Dedifferentiated amniotic fluid mesenchymal stem cell (primary cell): Measurements from ENCODE around the gene AGPS.
A peak's percentile ranks its signal among the peaks of the same experiment; 100 is the strongest.
"Not testable (repeated sequence)": the region's sequence is repeated elsewhere in the genome, so short reads cannot be mapped to it uniquely, and the experiment has no call there.

Experiments used
- DNase-seq: peaks from one replicate; pipeline ENCODE4 v3.0.0-alpha.2; 2016; ENCODE audit errors: extremely low spot score

AGPS gene

DNA sequence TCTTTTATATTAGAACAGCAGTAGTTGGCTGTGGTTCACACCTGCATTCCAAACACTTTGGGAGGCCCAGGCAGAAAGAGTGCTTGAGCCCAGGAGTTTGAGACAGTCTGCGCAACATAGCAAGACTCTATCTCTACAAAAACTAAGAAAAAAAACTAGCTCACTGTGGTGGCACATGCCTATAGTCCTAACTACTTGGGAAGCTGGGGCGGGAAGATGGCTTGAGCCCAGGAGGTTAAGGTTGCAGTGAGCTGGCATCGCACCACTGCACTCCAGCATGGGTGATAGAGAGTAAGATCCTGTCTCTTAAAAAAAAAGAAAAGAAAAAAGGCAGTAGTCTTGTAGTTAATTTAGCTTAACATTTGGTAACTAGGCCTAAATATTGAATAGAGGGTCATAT is 136.6 kb downstream of the AGPS start:
- DNase-seq = no peak

DNA sequence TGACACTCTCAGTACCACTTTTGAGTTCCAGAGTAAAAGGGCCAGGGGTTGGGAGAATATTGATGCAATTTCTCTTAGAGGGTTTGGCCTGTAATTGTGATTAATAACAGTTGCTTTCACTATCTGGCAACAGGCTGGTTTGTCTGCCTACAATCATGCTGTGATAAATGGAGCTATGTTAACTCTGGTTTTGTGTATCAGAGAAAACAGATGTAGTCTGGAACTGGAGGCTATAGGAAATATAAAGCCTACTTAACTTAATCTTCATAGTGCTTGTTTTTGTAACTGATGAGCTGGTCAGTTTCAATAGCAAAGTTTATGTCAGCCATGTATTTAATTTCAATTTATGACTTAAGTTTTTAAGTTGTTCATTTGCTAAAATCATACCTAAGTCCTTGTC is 138.0 kb downstream of the AGPS start:
- no peak for DNase-seq

DNA sequence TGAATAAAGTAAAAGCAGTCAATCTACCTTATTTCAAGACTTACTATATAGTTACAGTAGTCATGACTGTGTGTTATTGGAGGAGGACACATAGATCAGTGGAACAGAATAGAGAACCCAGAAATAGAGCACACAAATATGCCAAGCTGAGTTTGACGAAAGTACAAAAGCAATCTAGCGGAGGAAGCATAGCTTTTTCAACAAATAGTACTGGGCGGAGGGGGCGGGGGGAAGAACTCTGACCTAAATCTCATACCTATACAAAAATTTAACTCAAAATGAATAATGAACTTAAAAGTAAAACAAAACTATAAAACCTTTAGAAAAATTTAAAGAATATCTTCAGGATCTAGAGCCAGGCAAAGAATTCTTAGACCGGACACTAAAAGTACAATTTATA is 139.1 kb downstream of the AGPS start:
- no peak for DNase-seq

DNA sequence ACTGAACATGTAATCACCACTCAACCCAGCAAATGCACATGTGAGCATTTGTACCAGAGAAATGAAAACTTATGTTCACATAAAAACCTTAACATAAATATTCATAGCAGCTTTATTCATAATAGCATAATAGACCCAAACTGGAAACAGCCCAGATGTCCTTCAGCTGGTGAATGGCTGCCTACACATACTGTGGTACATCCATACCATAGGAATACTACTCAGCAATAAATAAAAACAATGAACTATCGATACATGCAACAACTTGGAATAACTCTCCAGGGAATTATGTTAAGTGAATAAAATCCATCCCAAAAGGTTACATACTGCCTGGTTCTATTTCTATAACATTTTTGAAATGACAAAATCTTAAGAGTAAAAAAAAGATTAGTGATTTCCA is 140.0 kb downstream of the AGPS start:
- no peak for DNase-seq

DNA sequence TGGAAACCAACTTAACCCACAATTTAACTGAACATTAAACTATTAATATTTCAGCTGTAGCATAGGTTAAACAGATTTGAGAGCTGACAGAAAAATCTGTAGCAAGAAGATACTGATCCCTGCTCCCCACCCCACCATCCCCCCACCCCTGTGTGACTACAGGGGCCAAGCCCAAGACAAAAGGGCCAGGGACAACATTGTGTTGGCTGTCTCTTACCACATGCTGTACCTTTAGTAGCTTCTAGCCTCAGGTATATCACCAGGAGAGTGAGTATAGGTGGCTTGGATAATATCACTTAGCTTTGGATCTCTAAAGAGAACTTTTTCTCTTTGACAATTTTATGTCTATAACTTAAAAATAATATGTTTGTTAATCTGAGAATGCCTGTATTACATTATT is 140.7 kb downstream of the AGPS start:
- no peak for DNase-seq

DNA sequence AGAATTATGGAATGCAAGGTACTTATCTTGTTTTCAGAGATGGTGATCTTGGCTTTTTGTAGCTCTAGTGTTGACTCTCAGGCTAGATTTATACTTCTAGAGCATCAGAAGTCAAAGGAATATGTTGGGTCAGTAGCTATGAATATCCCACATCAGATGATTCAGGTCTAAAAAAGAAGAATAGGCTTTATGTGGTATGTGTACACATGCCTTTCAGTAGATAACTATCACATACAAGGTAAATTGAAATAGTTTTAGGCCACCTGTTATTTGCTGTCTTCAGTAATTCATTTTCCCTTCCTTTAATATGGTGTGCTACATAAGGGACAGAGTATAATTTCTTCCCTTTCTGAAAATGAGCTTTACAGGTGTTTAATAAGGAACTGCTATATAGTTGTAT is 142.4 kb downstream of the AGPS start:
- no peak for DNase-seq

DNA sequence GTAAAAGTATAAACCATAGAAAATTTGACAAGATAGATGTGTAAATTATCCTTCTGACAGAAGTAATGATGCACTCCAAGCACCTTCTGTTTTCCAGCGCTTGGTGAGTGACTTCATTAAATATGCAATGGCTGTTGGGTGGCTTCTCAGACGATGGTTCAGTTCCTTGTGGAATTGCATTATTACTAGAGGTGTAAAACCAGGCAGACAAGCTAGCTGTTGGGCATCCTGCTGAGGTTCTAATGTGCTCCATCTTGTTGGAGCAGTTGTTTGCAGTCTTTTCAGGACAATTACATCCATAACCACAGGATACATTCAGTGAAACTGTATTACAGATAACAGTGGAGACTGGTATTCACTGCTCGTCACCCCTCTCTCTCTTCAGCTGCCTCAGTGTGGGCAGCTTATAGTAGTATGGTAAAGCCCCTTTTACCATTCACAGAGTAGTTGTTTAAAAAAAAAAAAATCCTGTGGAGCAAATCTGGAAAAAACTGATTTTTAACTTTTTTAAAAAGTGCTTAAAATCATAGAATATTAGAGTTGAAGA is 143.5 kb downstream of the AGPS start:
- DNase-seq = no peak

DNA sequence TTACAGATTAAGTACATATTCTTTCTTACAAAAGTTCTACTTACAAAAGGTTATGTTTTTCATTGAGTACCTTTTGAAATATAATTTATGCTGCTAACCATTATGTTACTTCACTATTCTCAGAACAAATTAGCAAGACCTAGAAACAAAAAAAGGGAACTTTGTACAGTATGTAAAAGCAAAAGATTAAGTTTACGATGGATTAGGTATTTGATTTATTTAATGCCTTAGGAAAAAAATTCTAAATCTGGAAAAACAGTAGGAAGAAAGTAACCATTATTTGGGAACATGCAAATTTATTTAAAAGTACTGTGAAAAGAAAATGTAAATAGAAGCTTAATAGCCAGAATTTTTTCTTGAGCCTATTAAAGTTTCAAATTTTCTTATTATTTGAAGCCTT is 144.6 kb downstream of the AGPS start:
- no peak for DNase-seq

DNA sequence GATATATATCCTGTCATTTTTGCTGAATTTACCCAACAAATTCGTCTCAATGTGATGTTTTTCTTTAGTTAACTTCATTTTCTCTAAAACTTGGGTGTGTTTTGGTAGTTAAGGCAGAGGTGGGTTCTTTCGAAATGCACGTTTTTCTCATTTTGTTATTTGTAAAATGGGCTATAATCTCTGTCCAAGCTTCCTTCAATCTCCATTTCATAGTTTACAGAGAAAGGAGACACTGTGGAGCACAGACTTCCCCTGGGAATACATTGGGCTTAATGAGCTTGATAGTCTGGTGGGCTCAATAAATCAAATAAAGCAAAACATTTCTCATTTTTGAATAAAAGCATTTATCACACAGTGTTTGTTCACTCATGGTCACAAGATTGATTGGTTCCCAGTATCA is 145.1 kb downstream of the AGPS start:
- DNase-seq = no peak

DNA sequence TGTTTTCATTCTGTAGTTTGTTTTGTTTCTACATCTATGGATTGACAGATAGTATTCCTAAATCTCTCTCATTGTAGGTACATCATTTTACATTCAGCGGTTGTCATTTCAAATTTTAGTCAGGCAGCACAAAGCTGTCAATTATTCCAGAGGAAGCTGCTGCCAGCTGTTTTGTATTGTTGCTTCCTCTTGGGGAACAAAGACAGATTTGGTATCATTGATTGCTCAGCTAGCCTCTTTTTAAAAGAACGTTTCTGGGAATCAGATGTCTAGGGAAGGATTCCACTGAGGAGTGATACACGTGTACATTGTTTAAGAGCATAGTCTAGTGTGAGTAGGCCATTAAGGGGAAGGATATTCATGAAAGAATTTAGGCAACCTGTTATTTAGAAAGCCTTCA is 145.8 kb downstream of the AGPS start:
- no peak for DNase-seq

DNA sequence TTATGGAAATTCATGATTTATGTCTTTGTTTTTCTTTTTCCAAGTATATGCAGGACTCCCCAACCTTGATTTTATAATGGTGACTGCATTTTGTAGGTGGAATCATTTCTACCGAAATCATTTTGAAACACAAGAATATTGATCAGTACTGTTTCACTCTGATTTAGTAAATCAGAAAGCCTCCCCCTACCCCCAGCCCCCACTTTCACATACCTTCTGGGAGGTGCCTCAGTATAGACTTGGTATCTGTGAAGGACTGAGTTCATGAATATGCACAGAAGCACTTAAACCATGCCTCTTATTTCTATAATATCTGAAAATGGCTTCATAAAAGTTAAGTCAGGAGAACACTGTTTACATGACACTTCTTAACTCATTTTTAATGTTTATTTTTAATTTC is 147.7 kb downstream of the AGPS start:
- no peak for DNase-seq

DNA sequence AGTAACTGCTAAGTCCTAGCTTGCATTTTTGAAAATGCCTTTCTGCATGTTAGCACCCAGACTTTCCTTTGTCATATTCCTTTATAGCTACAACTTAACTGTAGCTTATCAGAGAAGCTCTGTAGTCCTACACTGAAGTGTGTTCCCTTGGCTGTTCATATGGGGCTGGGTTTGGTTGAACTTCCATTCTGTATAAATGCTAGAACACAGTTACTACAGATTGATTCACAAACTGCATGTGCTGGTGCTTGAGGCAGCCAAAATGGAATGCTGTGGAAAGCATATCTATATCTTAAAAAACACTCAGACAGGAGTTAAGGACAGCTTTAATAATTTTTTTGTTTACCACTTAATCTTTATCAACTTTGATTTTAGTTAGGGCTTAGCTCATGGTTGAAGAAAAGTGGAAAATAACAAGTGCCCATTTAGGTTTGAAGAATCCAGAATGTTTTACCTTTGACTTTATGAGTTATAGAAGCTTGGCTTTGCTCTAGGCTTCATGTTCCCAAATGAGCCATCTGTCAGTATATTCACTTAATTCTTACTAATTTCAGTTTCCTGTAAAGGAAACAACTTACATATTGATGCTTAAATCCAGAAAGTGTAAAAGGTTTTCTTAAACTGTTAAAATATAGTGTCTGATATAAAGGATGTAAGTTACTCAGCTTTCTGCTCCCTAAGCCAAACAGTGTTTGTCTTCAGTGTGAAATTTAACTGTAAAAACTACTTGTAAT is 148.9 kb downstream of the AGPS start:
- DNase-seq = no peak

DNA sequence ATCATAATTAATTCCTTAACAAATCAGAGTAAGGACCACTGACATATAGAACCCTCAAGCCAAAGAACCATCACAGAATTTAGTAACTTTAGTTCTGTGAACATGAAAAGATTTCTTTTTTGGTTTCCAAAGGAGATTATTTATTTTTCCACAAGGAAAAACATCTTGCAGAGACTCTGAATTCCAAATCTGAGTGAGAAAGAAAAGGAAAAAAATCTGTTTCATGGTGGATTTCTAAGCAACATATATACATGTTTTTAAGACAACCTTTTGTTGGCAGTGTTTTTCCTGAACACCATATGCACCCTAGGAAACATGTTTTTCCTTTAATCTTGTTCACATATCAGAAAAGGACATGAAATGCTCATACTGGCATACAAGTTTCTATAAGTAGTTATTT is 149.8 kb downstream of the AGPS start:
- no peak for DNase-seq

DNA sequence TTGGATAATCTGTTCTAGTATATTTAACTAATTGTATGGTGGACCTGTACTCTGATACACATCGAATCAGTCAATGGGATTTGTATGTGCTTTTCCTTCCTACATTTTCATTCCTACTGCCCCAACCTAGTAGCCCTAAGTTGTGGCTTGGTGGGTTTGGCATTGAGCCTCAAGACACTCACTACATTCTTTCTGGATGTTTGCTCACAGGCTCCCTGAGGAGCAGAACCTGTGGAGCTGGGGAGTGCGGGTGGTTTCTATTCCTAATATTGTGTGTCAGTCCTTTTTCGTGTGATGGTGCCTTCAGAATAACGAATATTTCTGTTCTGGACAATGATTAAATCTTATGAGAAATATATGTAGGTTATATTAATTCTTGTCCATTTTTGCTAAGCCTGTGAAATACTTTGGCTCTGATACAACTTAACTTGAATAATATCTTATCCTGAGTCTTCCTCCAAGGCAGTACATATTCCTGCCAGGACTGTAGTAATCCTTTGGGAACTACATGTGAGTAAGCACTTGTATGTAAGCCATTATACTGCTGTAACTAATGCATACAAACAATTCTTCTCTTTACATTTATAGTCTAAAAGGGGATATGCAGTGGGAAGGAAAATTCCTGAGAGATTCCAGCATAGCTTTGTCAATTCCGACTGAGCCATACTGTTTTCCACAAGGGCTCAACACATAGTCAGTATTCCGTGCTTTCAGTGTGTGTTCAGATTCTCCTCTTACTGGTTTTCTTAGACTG is 150.6 kb downstream of the AGPS start:
- DNase-seq = peak; percentile 54

DNA sequence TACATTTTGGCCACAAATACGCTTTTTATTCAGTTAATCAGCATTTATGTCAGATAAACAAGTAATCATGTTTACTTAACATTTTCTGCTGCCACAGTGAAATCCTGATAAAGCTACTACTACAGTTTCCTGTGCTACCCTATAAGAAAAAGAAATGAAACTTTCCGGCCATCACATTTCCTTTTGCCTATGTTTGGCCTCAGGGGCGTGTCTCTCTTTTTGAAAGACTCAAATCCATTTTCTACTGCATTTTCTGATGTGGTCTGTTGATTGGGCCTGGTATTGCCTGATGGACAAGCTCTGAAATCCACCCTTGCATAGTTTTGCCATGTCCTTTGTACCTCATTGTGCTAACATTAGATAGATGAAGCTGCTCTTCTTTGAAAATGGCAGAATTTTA is 152.6 kb downstream of the AGPS start:
- no peak for DNase-seq

DNA sequence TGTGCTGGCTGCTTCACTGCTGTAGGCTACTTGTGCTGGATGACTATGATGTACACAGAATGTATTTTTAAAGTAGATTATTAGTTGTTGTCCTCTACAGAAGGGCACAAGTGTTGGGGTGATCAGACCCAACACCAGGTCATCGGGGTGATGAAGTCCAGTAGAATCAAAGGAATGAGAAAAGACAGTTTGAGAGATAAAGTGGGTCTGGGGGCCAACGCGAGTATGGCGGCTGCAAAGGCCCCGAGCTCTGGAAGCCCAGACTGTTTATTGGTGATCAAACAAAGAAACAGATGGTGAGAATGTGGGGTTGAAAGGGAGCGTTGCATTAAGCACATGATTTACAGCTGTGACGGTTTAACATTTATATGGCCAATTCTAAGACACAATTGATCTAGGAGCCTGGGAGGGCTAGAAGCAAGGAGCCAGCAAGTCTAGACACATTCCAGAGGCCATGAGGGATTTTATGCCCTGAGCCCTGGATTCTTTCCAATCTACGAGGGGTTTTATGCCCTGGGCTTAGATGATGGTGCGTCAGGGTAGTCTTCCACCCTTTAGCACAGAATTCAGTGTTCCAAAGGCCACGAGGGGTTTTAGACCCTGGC is 153.5 kb downstream of the AGPS start:
- no peak for DNase-seq

DNA sequence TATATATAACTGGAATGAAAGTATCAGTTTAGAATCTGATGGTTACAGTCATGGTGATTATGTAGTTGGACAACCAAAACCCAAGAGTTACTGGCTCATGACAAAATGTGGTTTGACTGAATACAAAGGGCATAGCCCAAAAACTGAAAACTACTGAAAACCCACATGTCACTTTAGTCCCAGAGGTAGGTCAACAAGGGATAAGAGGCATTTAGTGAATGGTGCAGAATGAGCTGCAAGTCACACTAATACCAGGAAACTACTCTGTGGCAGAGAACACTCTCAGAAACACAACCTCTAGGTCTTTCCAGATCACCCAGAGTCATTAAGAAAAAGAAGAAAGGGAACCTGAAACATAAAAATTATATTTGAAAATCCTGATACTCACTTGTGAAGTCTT is 154.5 kb downstream of the AGPS start:
- no peak for DNase-seq

DNA sequence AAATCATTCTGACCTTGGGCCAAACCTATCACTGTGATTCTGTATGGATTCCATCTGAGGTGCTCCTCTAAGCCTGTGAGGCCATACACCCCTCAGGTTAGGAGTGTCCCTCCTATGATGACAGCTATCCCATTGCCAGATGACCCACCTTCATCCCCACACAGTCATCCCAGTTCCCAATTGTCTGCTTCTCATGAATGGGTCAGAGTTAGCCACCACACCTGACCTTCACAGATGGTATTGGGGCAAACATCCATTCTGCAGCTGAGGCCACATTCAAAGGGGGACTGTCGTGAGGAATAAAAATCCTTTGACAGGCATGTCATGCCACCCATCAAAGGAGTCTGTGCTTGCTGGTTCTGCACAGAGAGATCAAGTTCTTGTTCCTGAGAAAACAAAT is 155.2 kb downstream of the AGPS start:
- DNase-seq = no peak

DNA sequence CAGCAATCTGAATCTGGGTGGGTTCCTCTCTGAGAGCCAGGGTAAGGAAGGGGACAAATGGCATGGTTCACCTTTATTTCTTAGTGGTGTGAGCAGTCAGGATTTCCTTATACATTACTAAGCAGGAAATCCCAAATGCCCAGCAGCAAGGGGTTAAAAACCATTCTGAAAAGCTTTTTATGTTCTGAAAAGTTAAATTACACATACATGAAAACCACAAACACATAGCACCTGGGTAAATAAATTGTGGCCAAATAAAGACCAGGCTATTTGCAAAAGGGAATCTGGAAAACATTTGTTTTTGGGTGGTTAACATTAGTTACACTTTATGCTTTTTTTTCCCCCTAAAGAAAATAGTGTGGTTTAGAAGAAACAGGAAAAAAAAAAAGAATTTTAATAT is 156.1 kb downstream of the AGPS start:
- DNase-seq = no peak

DNA sequence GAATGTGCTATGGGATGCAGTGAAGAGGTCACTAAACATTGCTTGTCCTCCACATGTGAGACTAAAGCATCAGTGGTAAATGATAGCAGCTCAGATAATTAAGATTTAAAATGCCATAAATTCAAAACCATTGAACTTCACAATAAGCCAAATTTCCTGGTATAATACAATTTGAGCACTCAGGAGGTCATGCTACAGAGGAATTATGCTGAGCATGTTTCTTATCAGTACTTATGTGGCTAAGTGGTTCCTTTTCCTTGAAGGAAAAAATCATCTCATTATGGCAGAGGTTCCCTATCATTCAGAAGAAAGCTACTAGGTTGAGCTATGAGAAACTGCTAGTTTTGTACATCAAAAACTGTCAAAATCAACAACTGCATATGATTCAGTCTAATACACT is 156.6 kb downstream of the AGPS start:
- DNase-seq = no peak

DNA sequence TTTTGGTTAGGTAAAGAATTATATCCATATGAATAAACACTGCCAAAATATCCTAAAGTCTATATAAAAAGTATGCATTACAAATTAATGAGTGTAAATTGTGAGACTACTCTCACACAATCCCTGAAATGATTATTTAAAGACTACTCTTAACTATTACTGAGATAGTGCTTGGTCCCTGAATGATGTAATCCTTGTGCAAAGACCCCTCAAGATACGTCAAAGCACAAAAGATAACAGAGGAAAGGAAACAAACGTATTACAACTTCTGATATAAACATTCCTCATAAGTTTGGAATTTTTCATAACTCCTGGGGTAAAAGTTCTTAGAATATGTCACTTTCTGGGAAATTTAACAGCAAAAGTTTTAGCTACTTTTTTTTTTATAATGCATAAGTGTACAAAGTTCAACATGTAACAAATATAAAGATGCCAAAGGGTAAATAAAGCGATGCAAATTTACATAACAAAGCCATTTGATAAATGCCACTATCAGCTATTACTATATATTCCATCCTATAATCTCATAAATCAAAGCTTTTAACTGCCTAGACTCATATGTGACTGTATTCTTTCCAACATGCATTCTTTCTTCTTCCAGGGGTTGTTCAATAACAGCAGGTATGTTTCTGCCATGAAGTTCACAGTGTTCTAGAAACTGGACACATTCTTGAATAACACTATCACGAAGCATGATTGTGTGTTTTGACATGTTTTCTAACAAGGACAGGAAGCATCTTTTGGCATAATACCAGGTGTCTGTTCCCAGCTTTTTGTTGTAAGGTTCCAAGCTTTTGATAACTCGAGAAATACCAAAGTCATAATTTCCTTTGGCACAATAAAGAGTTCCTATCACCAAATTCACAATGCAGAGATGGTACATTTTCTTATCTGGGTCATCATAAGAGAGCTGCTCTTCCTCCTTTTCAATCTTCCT is 158.0 kb downstream of the AGPS start:
- DNase-seq = no peak

DNA sequence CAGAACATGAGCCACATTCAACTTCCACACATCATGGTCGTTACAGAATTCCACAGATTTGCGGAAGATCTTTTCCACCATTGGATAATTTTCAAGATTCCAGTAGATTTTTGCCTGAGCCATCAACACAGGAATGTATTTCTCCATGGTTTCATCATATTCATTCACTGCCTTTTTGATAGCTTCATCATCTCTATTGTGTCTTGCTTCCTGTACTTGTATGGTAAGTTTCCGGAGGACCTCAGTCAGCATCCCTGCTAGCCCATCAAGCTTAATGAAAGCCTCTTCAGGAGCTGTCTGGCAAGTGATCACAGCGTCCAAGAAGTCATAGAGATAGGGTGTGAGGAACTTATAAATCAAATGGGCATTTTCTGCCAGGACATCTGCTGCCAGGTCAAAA is 158.8 kb downstream of the AGPS start:
- not testable (repeated sequence) for DNase-seq
